DOHH2 (cell line): ENCODE results near the gene LRFN4.
A peak's percentile ranks its signal among the peaks of the same experiment; 100 is the strongest.

Experiments used
- H3F3A ChIP-seq: fragments of 200-600 bp; sonication (generic), shearing (Covaris generic); 2 replicates; pipeline ENCODE4 v1.6.0; 2016; ENCODE audit warnings: antibody characterized with exemption, mild to moderate bottlenecking; ENCODE audit not compliant: control insufficient read depth, insufficient read depth
- H3K27ac ChIP-seq: fragments of 200-600 bp; sonication (generic); 2 replicates; pipeline ENCODE4 v1.5.1; 2014; ENCODE audit warnings: low read depth, mild to moderate bottlenecking, low read length, moderate library complexity
- H3K27me3 ChIP-seq: fragments of 200-600 bp; sonication (generic); 2 replicates; pipeline ENCODE4 v1.6.1; 2014; ENCODE audit warnings: mild to moderate bottlenecking, low read length, mixed read lengths; ENCODE audit not compliant: control insufficient read depth
- H3K36me3 ChIP-seq: fragments of 200-600 bp; sonication (generic); 2 replicates; pipeline ENCODE4 v1.6.1; 2014; ENCODE audit warnings: mild to moderate bottlenecking, low read length, moderate library complexity, mixed read lengths; ENCODE audit not compliant: control insufficient read depth
- H3K4me1 ChIP-seq: fragments of 200-600 bp; sonication (generic); 2 replicates; pipeline ENCODE4 v1.6.1; 2014; ENCODE audit warnings: mild to moderate bottlenecking, low read length, mixed read lengths; ENCODE audit not compliant: control insufficient read depth
- H3K4me2 ChIP-seq: fragments of 200-600 bp; sonication (generic); 2 replicates; pipeline ENCODE4 v1.6.0; 2014; ENCODE audit warnings: mild to moderate bottlenecking, low read length, moderate library complexity
- H3K4me3 ChIP-seq: fragments of 200-600 bp; sonication (generic); 2 replicates; pipeline ENCODE4 v1.5.1; 2014; ENCODE audit warnings: mild to moderate bottlenecking, low read length, mixed read lengths
- H3K79me2 ChIP-seq: fragments of 200-600 bp; sonication (generic); 2 replicates; pipeline ENCODE4 v1.6.1; 2014; ENCODE audit warnings: mild to moderate bottlenecking, low read length, mixed read lengths; ENCODE audit not compliant: control insufficient read depth
- H3K9me2 ChIP-seq: fragments of 200-600 bp; sonication (generic); replicated peaks from 2 replicates; pipeline ENCODE4 v1.6.1; 2014; ENCODE audit warnings: mild to moderate bottlenecking, low read length, mixed read lengths; ENCODE audit not compliant: control insufficient read depth
- H3K9me3 ChIP-seq: fragments of 200-600 bp; sonication (generic); 2 replicates; pipeline ENCODE4 v1.6.1; 2014; ENCODE audit warnings: antibody characterized with exemption, low read length, mixed read lengths; ENCODE audit not compliant: control insufficient read depth, insufficient read depth
- H4K20me1 ChIP-seq: fragments of 200-600 bp; sonication (generic); 2 replicates; pipeline ENCODE4 v1.6.0; 2014; ENCODE audit warnings: low read depth, mild to moderate bottlenecking, antibody characterized with exemption, low read length, moderate library complexity; ENCODE audit not compliant: control insufficient read depth, insufficient read depth
- EZH2phosphoT487 ChIP-seq: fragments of 200-600 bp; sonication (generic); IDR thresholded peaks from 2 replicates; pipeline ENCODE4 v1.6.1; 2017; ENCODE audit warnings: borderline replicate concordance, mild to moderate bottlenecking, antibody characterized with exemption, low read length, moderate library complexity, mixed read lengths
- TF ChIP-seq, protein P1 (sequence below): fragments of 200-600 bp; sonication (generic); IDR thresholded peaks from one replicate; pipeline ENCODE4 v1.5.1; 2014; ENCODE audit warnings: antibody characterized with exemption, mild to moderate bottlenecking, low read depth, low read length; ENCODE audit not compliant: poor library complexity, severe bottlenecking

Gene LRFN4

DNA sequence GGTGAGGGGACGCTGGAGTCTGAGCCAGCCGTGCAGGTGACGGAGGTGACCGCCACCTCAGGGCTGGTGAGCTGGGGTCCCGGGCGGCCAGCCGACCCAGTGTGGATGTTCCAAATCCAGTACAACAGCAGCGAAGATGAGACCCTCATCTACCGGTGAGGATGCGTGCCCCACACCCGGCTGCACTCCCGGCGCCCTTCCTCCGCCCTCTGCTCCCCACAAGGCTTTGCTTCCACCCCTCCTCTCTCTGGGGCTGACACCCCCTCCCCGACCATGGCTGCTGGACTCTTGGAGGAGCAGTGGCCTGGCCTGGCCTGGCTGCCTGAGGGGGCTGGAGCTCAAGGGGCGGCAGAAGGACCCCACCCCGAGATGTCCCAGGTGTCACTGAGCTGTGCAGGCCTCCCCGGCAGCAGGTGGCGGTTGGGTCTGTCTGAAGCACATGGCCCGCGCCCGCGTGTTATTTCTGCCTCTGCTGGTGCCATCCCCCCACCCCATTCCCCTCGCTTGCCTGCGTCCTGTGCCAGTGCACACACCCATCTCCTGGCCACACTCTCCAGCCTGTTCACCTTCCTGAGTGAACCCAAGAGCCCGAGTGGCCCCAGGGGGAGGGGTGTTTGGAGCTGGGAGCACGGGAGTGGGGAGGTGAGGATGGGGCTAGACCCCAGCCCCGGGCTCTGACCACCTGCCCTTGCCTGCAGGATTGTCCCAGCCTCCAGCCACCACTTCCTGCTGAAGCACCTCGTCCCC, 2.2 kb downstream of the LRFN4 start:
- Histone ChIP-seq H3K9me2 (no peaks in the 10 kb centered on the region), H3K36me3 (peaks cover 15% of the 10 kb centered on the region), H3K27ac (no peak overlapping the region), H3K4me3 (no peak overlapping the region), H3K4me1 (peaks cover 19% of the 10 kb centered on the region), H4K20me1 (no peaks in the 10 kb centered on the region), H3K4me2 (peak overlapping the region; percentile 14; the same call in 1 of the 2 replicates), H3K79me2 (peaks cover 23% of the 10 kb centered on the region), H3K9me3 (no peaks in the 10 kb centered on the region), H3K27me3 (no peaks in the 10 kb centered on the region), H3F3A (no peaks in the 10 kb centered on the region)
- TF ChIP-seq, protein P1, sequence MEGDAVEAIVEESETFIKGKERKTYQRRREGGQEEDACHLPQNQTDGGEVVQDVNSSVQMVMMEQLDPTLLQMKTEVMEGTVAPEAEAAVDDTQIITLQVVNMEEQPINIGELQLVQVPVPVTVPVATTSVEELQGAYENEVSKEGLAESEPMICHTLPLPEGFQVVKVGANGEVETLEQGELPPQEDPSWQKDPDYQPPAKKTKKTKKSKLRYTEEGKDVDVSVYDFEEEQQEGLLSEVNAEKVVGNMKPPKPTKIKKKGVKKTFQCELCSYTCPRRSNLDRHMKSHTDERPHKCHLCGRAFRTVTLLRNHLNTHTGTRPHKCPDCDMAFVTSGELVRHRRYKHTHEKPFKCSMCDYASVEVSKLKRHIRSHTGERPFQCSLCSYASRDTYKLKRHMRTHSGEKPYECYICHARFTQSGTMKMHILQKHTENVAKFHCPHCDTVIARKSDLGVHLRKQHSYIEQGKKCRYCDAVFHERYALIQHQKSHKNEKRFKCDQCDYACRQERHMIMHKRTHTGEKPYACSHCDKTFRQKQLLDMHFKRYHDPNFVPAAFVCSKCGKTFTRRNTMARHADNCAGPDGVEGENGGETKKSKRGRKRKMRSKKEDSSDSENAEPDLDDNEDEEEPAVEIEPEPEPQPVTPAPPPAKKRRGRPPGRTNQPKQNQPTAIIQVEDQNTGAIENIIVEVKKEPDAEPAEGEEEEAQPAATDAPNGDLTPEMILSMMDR = no peak
- TF ChIP-seq EZH2phosphoT487 = no peak

DNA sequence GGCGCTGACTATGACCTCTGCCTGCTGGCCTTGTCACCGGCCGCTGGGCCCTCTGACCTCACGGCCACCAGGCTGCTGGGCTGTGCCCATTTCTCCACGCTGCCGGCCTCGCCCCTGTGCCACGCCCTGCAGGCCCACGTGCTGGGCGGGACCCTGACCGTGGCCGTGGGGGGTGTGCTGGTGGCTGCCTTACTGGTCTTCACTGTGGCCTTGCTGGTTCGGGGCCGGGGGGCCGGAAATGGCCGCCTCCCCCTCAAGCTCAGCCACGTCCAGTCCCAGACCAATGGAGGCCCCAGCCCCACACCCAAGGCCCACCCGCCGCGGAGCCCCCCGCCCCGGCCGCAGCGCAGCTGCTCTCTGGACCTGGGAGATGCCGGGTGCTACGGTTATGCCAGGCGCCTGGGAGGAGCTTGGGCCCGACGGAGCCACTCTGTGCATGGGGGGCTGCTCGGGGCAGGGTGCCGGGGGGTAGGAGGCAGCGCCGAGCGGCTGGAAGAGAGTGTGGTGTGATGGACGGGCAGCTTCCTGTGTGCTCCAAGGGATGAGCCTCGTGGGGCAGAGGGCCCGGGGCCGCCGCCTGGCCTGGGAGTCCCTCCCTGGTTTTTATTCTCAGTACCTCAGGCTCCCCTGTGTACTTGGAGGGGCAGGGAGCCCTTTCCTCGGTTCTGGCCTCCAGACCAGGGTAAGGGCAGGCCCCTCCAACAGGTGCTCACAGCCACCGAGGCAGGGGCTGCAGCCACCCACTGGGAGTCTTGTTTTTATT, 3.0 kb downstream of the LRFN4 start:
- Histone ChIP-seq H4K20me1 (no peaks in the 10 kb centered on the region), H3F3A (no peaks in the 10 kb centered on the region; the same call in 1 of the 2 replicates), H3K4me3 (no peak overlapping the region), H3K27me3 (no peaks in the 10 kb centered on the region), H3K9me3 (no peaks in the 10 kb centered on the region), H3K4me1 (peaks cover 26% of the 10 kb centered on the region), H3K4me2 (no peak overlapping the region), H3K27ac (no peak overlapping the region), H3K79me2 (peaks cover 23% of the 10 kb centered on the region), H3K9me2 (no peaks in the 10 kb centered on the region), H3K36me3 (peaks cover 15% of the 10 kb centered on the region)
- no peak for TF ChIP-seq EZH2phosphoT487
- TF ChIP-seq, protein P1 = no peak

GRCh38 chr11:66860449-66860831, 3.6 kb downstream of the LRFN4 start:
- Histone ChIP-seq H3K36me3 (peaks cover 15% of the 10 kb centered on the region), H3K79me2 (peaks cover 23% of the 10 kb centered on the region), H3K4me3 (no peak overlapping the region), H3K4me1 (peaks cover 31% of the 10 kb centered on the region), H3K9me2 (no peaks in the 10 kb centered on the region), H3K4me2 (no peak overlapping the region), H3K9me3 (no peaks in the 10 kb centered on the region), H4K20me1 (no peaks in the 10 kb centered on the region), H3K27me3 (no peaks in the 10 kb centered on the region), H3F3A (no peaks in the 10 kb centered on the region; the same call in 1 of the 2 replicates), H3K27ac (no peak overlapping the region)
- TF ChIP-seq, protein P1 = no peak
- TF ChIP-seq EZH2phosphoT487 = no peak
